ENCODE results near the gene INSM1.
A peak's percentile ranks its signal among the peaks of the same experiment; 100 is the strongest.

Gene INSM1

GRCh38 chr20:20363434-20363798 lies 4.5 kb upstream of the INSM1 start:
- peak; percentile 49 for DNase-seq

- peak; percentile 90 for DNase-seq
Measured at GRCh38 chr20:20363799-20364592, 3.9 kb upstream of the INSM1 start.

- no peak for DNase-seq
Measured at GRCh38 chr20:20364593-20365479, 3.1 kb upstream of the INSM1 start.

DNA sequence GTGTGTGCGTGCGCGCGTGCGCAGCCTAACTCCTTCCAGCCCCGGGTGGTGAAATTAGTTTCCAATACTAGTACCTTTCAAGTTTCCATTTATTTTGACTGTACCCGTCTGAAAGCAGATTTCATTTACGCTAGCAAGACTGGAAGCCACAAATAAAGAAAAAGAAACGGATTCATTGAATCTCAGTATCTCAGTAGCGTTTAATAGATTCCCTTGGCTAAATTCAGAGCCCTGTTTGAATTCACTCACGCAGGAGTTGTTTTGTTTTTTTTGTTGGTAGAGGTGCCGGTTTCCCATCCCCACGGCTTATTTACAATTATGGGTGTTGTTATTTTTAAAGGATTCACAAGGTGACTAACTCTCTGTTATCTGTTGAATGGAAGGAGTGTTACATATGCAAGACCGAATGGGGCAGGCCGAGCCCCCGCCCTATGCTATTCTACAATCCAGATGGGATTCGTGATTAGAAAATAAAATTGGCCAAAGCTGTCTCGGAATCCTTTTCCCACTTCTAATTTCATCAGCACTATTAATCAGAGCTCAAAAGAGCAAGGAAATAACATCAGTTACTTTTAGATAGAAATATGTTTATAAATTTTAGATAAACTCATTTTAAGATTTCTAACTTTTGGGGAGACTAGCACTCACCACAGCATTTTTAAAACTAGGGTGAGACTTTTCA lies 2.3 kb upstream of the INSM1 start:
- peak; percentile 28 for DNase-seq

- DNase-seq = no peak
Measured at GRCh38 chr20:20366551-20366875, 1.4 kb upstream of the INSM1 start.

- DNase-seq = peak; percentile 76
Measured at GRCh38 chr20:20366876-20367574, 879 bp upstream of the INSM1 start.

DNA sequence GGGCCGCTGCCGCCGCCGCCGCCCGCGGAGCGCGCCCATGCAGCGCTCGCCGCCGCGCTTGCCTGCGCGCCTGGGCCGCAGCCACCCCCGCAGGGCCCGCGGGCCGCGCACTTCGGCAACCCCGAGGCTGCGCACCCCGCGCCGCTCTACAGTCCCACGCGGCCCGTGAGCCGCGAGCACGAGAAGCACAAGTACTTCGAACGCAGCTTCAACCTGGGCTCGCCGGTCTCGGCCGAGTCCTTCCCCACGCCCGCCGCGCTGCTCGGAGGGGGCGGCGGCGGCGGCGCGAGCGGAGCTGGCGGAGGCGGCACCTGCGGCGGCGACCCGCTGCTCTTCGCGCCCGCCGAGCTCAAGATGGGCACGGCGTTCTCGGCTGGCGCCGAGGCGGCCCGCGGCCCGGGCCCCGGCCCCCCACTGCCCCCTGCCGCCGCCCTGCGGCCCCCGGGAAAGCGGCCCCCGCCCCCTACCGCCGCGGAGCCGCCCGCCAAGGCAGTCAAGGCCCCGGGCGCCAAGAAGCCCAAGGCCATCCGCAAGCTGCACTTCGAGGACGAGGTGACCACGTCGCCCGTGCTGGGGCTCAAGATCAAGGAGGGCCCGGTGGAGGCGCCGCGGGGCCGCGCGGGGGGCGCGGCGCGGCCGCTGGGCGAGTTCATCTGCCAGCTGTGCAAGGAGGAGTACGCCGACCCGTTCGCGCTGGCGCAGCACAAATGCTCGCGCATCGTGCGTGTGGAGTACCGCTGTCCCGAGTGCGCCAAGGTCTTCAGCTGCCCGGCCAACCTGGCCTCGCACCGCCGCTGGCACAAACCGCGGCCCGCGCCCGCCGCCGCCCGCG lies 730 bp downstream of the INSM1 start:
- peak; percentile 48 for DNase-seq

GRCh38 chr20:20369250-20370093 lies 1.6 kb downstream of the INSM1 start:
- DNase-seq = peak; percentile 47

DNA sequence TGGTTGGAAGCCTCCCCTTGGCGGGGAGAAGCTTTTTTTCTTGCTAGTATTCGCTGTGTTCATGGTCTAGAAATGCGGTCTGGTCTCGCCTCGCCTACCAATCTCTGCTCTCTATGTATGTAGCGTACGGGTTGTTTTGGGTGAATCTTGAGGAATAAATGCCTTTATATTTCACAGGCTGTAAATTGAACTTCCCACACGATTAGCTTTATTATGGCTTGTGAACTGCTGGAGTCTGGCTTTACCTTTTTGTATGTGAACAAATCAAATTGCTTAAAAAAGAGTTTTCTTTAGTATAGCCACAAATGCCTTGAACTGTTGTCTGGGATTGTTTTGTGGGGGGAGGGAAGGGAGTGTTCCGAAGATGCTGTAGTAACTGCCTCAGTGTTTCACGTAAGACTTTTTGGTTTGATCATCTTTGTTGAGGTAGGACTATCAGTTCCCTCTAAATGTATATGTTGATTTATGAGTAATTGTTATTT lies 2.2 kb downstream of the INSM1 start:
- no peak for DNase-seq

- DNase-seq = no peak
Measured at GRCh38 chr20:20371083-20371482, 3.2 kb downstream of the INSM1 start.

DNA sequence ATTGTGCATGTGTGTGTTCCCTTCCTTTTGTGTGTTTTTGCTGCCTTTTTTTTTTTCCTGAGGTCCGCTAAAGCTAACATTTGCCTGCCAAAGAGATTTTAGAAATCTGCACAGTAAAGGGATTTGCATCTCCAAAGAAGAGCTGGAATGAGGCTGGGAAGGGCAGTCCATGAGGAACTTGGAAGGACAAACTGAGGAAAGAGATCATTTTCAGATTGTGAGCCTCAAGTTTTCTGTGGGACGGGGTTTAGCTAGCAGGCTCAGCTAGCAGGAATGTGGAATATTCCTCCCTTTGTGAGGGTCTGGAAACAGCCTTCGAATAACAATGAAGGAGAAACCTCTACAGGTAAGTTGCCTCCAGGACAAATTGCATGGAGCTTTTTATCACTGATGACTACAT lies 3.8 kb downstream of the INSM1 start:
- DNase-seq = no peak

DNA sequence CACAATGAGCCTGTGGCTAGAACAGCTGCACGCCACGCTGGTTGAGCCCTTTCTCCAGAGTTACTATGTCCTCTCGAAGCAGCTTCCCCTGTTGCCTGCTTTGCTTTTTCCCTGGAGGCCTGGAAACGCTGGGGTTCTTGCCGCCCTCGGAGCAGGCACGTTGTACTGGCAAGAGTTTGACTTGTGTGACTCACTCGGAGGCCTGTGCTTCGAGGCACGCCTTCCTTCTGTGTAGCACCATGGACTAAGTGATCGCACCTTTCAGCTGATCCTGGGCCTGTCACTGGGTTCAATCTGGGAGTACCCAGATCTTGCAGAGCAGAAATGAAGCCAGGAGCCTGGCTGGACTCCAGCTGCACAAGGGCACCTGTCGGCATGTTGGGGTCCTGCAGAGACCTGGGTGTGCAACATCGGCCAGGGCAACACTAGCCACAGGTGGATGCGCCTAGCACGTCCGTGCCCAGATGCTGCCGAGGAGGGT lies 5.2 kb downstream of the INSM1 start:
- DNase-seq = no peak

GRCh38 chr20:20375862-20376261 lies 8.0 kb downstream of the INSM1 start:
- DNase-seq = peak; percentile 70

- DNase-seq = no peak
Measured at GRCh38 chr20:20386192-20386591, 18.3 kb downstream of the INSM1 start.

DNA sequence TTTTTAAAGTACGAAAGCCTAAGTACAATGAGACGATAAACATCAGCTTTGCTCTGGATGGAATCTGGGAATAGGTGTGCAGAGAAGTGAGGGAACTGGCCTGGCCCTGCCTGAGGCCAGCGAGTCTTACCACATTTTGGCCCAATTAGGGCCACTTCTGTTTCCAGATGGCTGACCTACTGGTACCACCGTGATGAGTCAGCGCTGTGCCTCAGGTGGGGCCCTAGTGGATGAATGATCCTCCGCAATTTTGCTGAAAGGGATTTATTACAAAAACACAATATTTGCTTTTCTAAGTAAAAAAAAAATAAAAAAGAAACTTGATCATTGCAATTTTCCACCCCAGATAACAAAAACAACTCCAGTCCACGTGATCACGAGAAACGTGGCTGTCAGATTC lies 22.5 kb downstream of the INSM1 start:
- no peak for DNase-seq

DNA sequence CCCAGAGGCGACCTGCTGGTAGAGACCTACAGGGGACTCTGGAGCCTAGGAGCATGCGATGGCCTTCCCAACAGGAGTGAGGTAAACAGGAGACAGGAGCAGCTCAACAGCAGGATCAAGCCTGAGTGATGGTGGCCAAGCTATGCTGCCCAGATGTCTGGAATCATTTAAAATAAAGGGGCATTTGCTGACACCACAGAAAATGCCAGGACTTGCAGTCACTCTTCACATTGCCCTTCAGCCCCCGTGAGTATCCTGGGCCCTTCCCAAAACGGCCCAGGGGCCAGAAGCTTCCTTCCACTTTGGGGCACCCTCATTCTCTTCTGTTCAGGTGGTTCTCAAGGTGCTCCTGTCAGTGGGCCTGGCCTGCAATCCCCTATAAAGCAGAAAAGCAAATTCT lies 23.2 kb downstream of the INSM1 start:
- no peak for DNase-seq

GRCh38 chr20:20391766-20392165 lies 23.9 kb downstream of the INSM1 start:
- DNase-seq = no peak

GRCh38 chr20:20393207-20394120 lies 25.6 kb downstream of the INSM1 start:
- no peak for DNase-seq

DNA sequence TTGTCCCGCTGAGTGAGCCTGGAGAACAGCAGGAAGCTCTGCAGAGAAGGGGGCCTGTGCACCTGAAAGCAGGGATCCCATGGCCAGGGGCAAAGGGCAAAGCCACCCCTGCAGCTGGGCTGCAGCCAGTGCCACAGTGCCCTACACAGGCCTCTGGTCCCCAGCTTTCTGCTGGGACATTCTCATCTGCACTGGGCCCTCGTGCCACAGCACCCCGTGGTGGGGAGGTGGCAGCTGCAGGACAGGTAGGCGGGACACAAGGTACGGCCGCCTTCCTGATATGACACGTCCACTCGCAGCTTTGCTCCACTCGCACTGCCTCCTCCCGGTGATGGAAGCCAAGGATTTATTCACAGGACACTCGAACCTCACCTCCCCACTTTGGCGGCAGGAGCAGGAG lies 27.2 kb downstream of the INSM1 start:
- DNase-seq = no peak
